H1 (cell line): ENCODE data around the gene ZBTB8B. TPM values are rescaled to one million over a fixed set of nuclear protein-coding genes. Genes with fewer than 3 reads are reported as not detected.
A peak's percentile ranks its signal among the peaks of the same experiment; 100 is the strongest.
"Not testable (repeated sequence)": the region's sequence is repeated elsewhere in the genome, so short reads cannot be mapped to it uniquely, and the experiment has no call there.

Experiments used
- CTCF ChIA-PET: fragments of 300-600 bp; sonication (Branson Sonifier 250); formaldehyde crosslinking; loops from one replicate; lab custom pipeline; 2021; ENCODE audit not compliant: partially characterized antibody; lab: Charles Lee
- POLR2A ChIA-PET: fragments of 300-600 bp; sonication (Branson Sonifier 250); formaldehyde crosslinking; loops from one replicate; lab custom pipeline; 2021; ENCODE audit warnings: inconsistent platforms; ENCODE audit not compliant: partially characterized antibody; lab: Charles Lee
- DNase-seq, 2 experiments: peaks; one replicate each; pipeline versions ENCODE4 v3.0.0 to v3.0.0-alpha.2; 2010 to 2022; ENCODE audit warnings: low spot score in 2 of 2, low read depth in 1 of 2, mixed read lengths in 1 of 2
- FAIRE-seq: peaks from 2 replicates; lab custom pipeline; 2011; peaks lifted over from hg19 to GRCh38; lab: Jason Lieb, UNC
- H2AFZ ChIP-seq: 2 replicates; pipeline ENCODE4 v1.8.1; 2012; ENCODE audit warnings: low read length, inconsistent platforms
- H2AK5ac ChIP-seq: 2 replicates; pipeline ENCODE4 v1.6.1; 2013; ENCODE audit warnings: low read depth, low read length
- H2BK120ac ChIP-seq: replicated peaks from 2 replicates; pipeline ENCODE3; 2013; ENCODE audit warnings: low read depth, low read length, inconsistent platforms
- H2BK12ac ChIP-seq: 2 replicates; pipeline ENCODE4 v1.6.1; 2013; ENCODE audit warnings: low read depth, low read length
- H2BK15ac ChIP-seq: 2 replicates; pipeline ENCODE4 v1.6.1; 2013; ENCODE audit warnings: low read length
- H2BK20ac ChIP-seq: 2 replicates; pipeline ENCODE4 v1.6.1; 2013; ENCODE audit warnings: low read length
- H2BK5ac ChIP-seq: 2 replicates; pipeline ENCODE4 v1.6.1; 2013; ENCODE audit warnings: low read depth, low read length
- H3K14ac ChIP-seq: 2 replicates; pipeline ENCODE4 v1.6.1; 2013; ENCODE audit warnings: inconsistent platforms; ENCODE audit not compliant: insufficient read length
- H3K18ac ChIP-seq: 2 replicates; pipeline ENCODE4 v1.6.1; 2013; ENCODE audit warnings: low read length; ENCODE audit errors: extremely low read depth
- H3K23ac ChIP-seq: 2 replicates; pipeline ENCODE4 v1.6.1; 2013; ENCODE audit warnings: inconsistent platforms; ENCODE audit not compliant: insufficient read length
- H3K23me2 ChIP-seq: 2 replicates; pipeline ENCODE4 v1.6.1; 2013; ENCODE audit warnings: low read depth, low read length
- H3K27ac ChIP-seq: 2 replicates; pipeline ENCODE4 v1.6.1; 2011; ENCODE audit warnings: low read depth, low read length, inconsistent platforms
- H3K27me3 ChIP-seq, 4 experiments: replicated peaks in 1 of 4; 1 replicate in 1 of 4; 2 replicates in 3 of 4; pipeline versions ENCODE4 v1.6.1 to v1.8.1; 2011 to 2013; ENCODE audit warnings: low read length in 3 of 4, mild to moderate bottlenecking in 3 of 4, inconsistent platforms in 2 of 4, mixed read lengths in 2 of 4, moderate library complexity in 1 of 4; ENCODE audit not compliant: control insufficient read depth in 3 of 4, insufficient read depth in 3 of 4; ENCODE audit errors: extremely low read depth in 1 of 4
- H3K36me3 ChIP-seq, 4 experiments: 2 replicates each; pipeline versions ENCODE4 v1.6.1 to v1.8.1; 2011 to 2013; ENCODE audit warnings: mild to moderate bottlenecking in 4 of 4, low read length in 3 of 4, moderate library complexity in 2 of 4, control low read depth in 1 of 4, inconsistent platforms in 1 of 4; ENCODE audit not compliant: insufficient read depth in 4 of 4, control insufficient read depth in 2 of 4
- H3K4ac ChIP-seq: replicated peaks from 2 replicates; pipeline ENCODE3; 2013; ENCODE audit warnings: low read length, low read depth, mixed read lengths, inconsistent platforms; ENCODE audit not compliant: insufficient read length
- H3K4me1 ChIP-seq, 4 experiments: replicated peaks in 1 of 4; 1 replicate in 1 of 4; 2 replicates in 3 of 4; pipeline versions ENCODE4 v1.6.1 to v1.8.1; 2011 to 2013; ENCODE audit warnings: low read length in 3 of 4, inconsistent platforms in 2 of 4, mixed read lengths in 1 of 4; ENCODE audit not compliant: insufficient read depth in 4 of 4, control insufficient read depth in 3 of 4
- H3K4me2 ChIP-seq, 2 experiments: 2 replicates each; pipeline versions ENCODE4 v1.6.1 to v1.8.1; 2011 to 2013; ENCODE audit warnings: low read depth in 2 of 2, low read length in 2 of 2, control low read depth in 1 of 2, inconsistent platforms in 1 of 2, mild to moderate bottlenecking in 1 of 2; ENCODE audit not compliant: insufficient read depth in 1 of 2
- H3K4me3 ChIP-seq, 4 experiments: fragments of 200-600, 300-600 bp in 1 of 4; sonication (generic), shearing (Covaris generic), sonication (Bioruptor Twin) in 1 of 4; 2 replicates each; pipeline versions ENCODE4 v1.5.1 to v1.8.1; 2011 to 2016; ENCODE audit warnings: low read length in 4 of 4, low read depth in 3 of 4, control low read depth in 2 of 4, inconsistent platforms in 2 of 4, mild to moderate bottlenecking in 2 of 4, mixed read lengths in 1 of 4, moderate library complexity in 1 of 4; ENCODE audit not compliant: insufficient read depth in 2 of 4; ENCODE audit errors: extremely low read depth in 1 of 4
- H3K56ac ChIP-seq: replicated peaks from 2 replicates; pipeline ENCODE3; 2013; ENCODE audit warnings: low read depth, mild to moderate bottlenecking, mixed read lengths, low read length, inconsistent platforms; ENCODE audit not compliant: insufficient read length
- H3K79me1 ChIP-seq: 2 replicates; pipeline ENCODE4 v1.6.1; 2013; ENCODE audit warnings: low read depth, low read length, control low read depth
- H3K79me2 ChIP-seq, 2 experiments: 2 replicates each; pipeline versions ENCODE4 v1.6.1 to v1.8.1; 2012 to 2013; ENCODE audit warnings: low read length in 2 of 2, mild to moderate bottlenecking in 2 of 2, inconsistent platforms in 1 of 2; ENCODE audit not compliant: insufficient read depth in 2 of 2, control insufficient read depth in 1 of 2
- H3K9ac ChIP-seq, 4 experiments: replicated peaks in 1 of 4; 1 replicate in 1 of 4; 2 replicates in 3 of 4; pipeline versions ENCODE4 v1.6.1 to v1.8.1; 2011 to 2013; ENCODE audit warnings: low read depth in 3 of 4, low read length in 3 of 4, control low read depth in 2 of 4, mild to moderate bottlenecking in 2 of 4, moderate library complexity in 2 of 4, inconsistent platforms in 1 of 4; ENCODE audit errors: extremely low read depth in 1 of 4
- H3K9me3 ChIP-seq, 2 experiments: 2 replicates each; pipeline versions ENCODE4 v1.6.1 to v1.8.1; 2012 to 2013; ENCODE audit warnings: mild to moderate bottlenecking in 2 of 2, moderate library complexity in 2 of 2, control low read depth in 1 of 2, inconsistent platforms in 1 of 2, low read depth in 1 of 2, low read length in 1 of 2, mixed read lengths in 1 of 2; ENCODE audit not compliant: insufficient read depth in 2 of 2
- H4K20me1 ChIP-seq, 2 experiments: replicated peaks in 1 of 2; 2 replicates each; pipeline versions ENCODE3 to v1.8.1; 2011 to 2013; ENCODE audit warnings: inconsistent platforms in 2 of 2, low read length in 2 of 2, mild to moderate bottlenecking in 1 of 2; ENCODE audit not compliant: insufficient read depth in 2 of 2, control insufficient read depth in 1 of 2
- H4K5ac ChIP-seq: 2 replicates; pipeline ENCODE4 v1.6.1; 2013; ENCODE audit warnings: low read length, low read depth, mixed read lengths, inconsistent platforms; ENCODE audit not compliant: insufficient read length
- H4K8ac ChIP-seq: 2 replicates; pipeline ENCODE4 v1.8.0; 2013; ENCODE audit warnings: mild to moderate bottlenecking, moderate library complexity, low read length, inconsistent platforms; ENCODE audit not compliant: insufficient read depth; ENCODE audit errors: extremely low read depth
- H4K91ac ChIP-seq: replicated peaks from 2 replicates; pipeline ENCODE3; 2013; ENCODE audit warnings: low read length, mixed read lengths, inconsistent platforms; ENCODE audit not compliant: insufficient read length
- WGBS, 2 experiments: shearing (Covaris generic) in 1 of 2; methylation state at CpG; one replicate each; pipeline versions ENCODE4 v1.1.6 to v1.1.7; 2013 to 2015; ENCODE audit warnings: low lambda C conversion rate in 2 of 2, mixed read lengths in 2 of 2, inconsistent platforms in 1 of 2, low coverage in 1 of 2, missing lambda C conversion rate in 1 of 2; ENCODE audit not compliant: insufficient replicate concordance in 2 of 2, insufficient coverage in 1 of 2, insufficient read length in 1 of 2; ENCODE audit errors: extremely low coverage in 1 of 2, missing lambda C conversion rate in 1 of 2; 5-methylcytosine and 5-hydroxymethylcytosine counted together
- polyA plus RNA-seq, 7 experiments: library from polyadenylated mRNA; depleted of rRNA in 3 of 7; stranded (reverse) in 5 of 7; unstranded in 2 of 7; fragments of >200 nt in 5 of 7; fragments of 200-250 nt in 2 of 7; gene quantifications; 1 replicate in 5 of 7; 2 replicates in 1 of 7; 4 replicates in 1 of 7; pipeline versions ENCODE4 v1.2.1 to v1.2.3, GENCODE V29; 2011 to 2013; ENCODE audit warnings: missing spikeins in 2 of 7, mixed read lengths in 2 of 7
- total RNA-seq: library from RNA; stranded (reverse); fragmentation: NEBNext Ultra II Directional; extraction: Animal tissue kit (Norgen Biotek cat#: 25700); gene quantifications from 2 replicates; pipeline ENCODE4 v1.2.1, GENCODE V29; 2021

The ZBTB8B gene
- total and polyA plus RNA-seq, 2 of the 8 experiments (the other 6 are each of a cell fraction or from before 2014, with no cell fraction given): 1.3 to 3.7 TPM

GRCh38 chr1:32441467-32441866, 23.4 kb upstream of the ZBTB8B start:
- Histone ChIP-seq H3K9me3 (peaks cover 11 to 13% of the 10 kb centered on the region in 2 experiments; a peak in 2 of 4 replicates), H2BK20ac (peak overlapping the region; percentile 61; the same call in 1 of the 2 replicates), H3K4me1 (peaks cover 0 to 15% (median 7%) of the 10 kb centered on the region in 4 experiments; a peak in 4 of 7 replicates), H2BK5ac (peak overlapping the region; percentile 35; the same call in 1 of the 2 replicates), H2BK12ac (0 out of 2 replicates have a peak overlapping the region, but pooled peaks have one; percentile 17)
- H3K36me3 ChIP-seq, H2AK5ac ChIP-seq, H3K4ac ChIP-seq, H2BK15ac ChIP-seq, H3K27me3 ChIP-seq, H4K20me1 ChIP-seq, H3K56ac ChIP-seq, H3K18ac ChIP-seq, FAIRE-seq, H3K23me2 ChIP-seq, CTCF ChIA-PET, H3K9ac ChIP-seq, H4K8ac ChIP-seq, H3K4me2 ChIP-seq, H3K27ac ChIP-seq, H2BK120ac ChIP-seq, H3K14ac ChIP-seq, H3K4me3 ChIP-seq, H3K23ac ChIP-seq, H3K79me2 ChIP-seq, H4K5ac ChIP-seq, H2AFZ ChIP-seq, H3K79me1 ChIP-seq, DNase-seq, H4K91ac ChIP-seq: not testable (repeated sequence)
- WGBS, 2 experiments: 95% methylated on average over 10 of the region's 10 CpGs; no CpG with 5 or more reads in 1 of the 2 experiments
- POLR2A ChIA-PET: interaction anchor here (0.6 kb wide), 1 partner anchor 372 kb away, joined by 3 read pairs; no protein-coding TSS in a partner anchor
